HL-60 (cell line): ENCODE measurements around the gene SLC30A10.
"Not testable (repeated sequence)": the region's sequence is repeated elsewhere in the genome, so short reads cannot be mapped to it uniquely, and the experiment has no call there.

Source experiments
- DNase-seq, 2 experiments: peaks; one replicate each; pipeline ENCODE4 v3.0.0-alpha.2; 2010 to 2020; ENCODE audit warnings: low read depth in 1 of 2, low spot score in 1 of 2
- H3K27ac ChIP-seq: fragments of 250-450 bp; sonication (Bioruptor Pico); replicated peaks from 2 replicates; pipeline ENCODE4 v1.5.1; 2020; ENCODE audit warnings: mild to moderate bottlenecking, moderate library complexity
- H3K27me3 ChIP-seq: fragments of 250-450 bp; sonication (Bioruptor Pico); 2 replicates; pipeline ENCODE4 v1.5.1; 2021; ENCODE audit warnings: mild to moderate bottlenecking, moderate library complexity; ENCODE audit not compliant: insufficient read depth, poor library complexity, severe bottlenecking
- H3K4me3 ChIP-seq: replicated peaks from 2 replicates; pipeline ENCODE4 v1.5.1; 2011; ENCODE audit warnings: mild to moderate bottlenecking, control low read depth, low read length; ENCODE audit not compliant: insufficient read depth
- CTCF ChIP-seq: IDR thresholded peaks from one replicate; pipeline ENCODE4 v1.5.1; 2011; ENCODE audit warnings: low read length, control low read depth, inconsistent platforms; ENCODE audit not compliant: insufficient read depth
- GABPA ChIP-seq: IDR thresholded peaks from 2 replicates; pipeline ENCODE4 v1.6.1; 2012; ENCODE audit warnings: low read depth
- POLR2AphosphoS5 ChIP-seq: IDR thresholded peaks from 2 replicates; pipeline ENCODE4 v1.6.1; 2012; ENCODE audit warnings: low read depth
- REST ChIP-seq: IDR thresholded peaks from 2 replicates; pipeline ENCODE4 v1.6.1; 2012; ENCODE audit warnings: low read depth; ENCODE audit not compliant: insufficient replicate concordance
- SPI1 ChIP-seq: IDR thresholded peaks from 2 replicates; pipeline ENCODE4 v1.6.1; 2012; ENCODE audit warnings: low read depth, mild to moderate bottlenecking, borderline replicate concordance

Gene SLC30A10

DNA sequence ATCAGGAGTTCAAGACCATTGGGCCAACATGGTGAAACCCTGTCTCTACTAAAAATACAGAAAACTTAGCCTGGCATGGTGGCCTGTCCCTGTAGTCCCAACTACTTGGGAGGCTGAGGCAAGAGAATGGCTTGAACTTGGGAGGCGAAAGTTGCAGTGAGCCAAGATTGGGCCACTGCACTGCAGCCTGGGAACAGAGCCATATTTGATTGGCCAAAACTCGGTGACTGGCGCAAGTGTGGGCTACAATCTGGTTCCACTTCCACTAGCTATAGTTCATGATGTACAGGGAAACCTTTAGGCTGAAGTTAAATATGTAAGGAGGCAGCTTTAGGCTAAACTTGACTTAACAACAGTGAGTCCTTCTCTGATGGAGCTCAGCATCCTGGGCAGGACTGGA lies 20.2 kb downstream of the SLC30A10 start:
- TF ChIP-seq POLR2AphosphoS5 = no peak
- TF ChIP-seq CTCF = no peak
- TF ChIP-seq REST = no peak
- no peak for TF ChIP-seq SPI1
- TF ChIP-seq GABPA = no peak
- Histone ChIP-seq H3K27me3 (no peaks in the 10 kb centered on the region), H3K4me3 (no peak overlapping the region), H3K27ac (no peak overlapping the region)
- DNase-seq = no peak

- Histone ChIP-seq H3K27me3 (no peaks in the 10 kb centered on the region), H3K4me3 (no peak overlapping the region), H3K27ac (peak overlapping the region; percentile 31)
- no peak for DNase-seq
- TF ChIP-seq POLR2AphosphoS5 = no peak
- TF ChIP-seq REST = no peak
- no peak for TF ChIP-seq GABPA
- no peak for TF ChIP-seq SPI1
- no peak for TF ChIP-seq CTCF
Measured at GRCh38 chr1:219907772-219908070, 20.6 kb downstream of the SLC30A10 start.

DNA sequence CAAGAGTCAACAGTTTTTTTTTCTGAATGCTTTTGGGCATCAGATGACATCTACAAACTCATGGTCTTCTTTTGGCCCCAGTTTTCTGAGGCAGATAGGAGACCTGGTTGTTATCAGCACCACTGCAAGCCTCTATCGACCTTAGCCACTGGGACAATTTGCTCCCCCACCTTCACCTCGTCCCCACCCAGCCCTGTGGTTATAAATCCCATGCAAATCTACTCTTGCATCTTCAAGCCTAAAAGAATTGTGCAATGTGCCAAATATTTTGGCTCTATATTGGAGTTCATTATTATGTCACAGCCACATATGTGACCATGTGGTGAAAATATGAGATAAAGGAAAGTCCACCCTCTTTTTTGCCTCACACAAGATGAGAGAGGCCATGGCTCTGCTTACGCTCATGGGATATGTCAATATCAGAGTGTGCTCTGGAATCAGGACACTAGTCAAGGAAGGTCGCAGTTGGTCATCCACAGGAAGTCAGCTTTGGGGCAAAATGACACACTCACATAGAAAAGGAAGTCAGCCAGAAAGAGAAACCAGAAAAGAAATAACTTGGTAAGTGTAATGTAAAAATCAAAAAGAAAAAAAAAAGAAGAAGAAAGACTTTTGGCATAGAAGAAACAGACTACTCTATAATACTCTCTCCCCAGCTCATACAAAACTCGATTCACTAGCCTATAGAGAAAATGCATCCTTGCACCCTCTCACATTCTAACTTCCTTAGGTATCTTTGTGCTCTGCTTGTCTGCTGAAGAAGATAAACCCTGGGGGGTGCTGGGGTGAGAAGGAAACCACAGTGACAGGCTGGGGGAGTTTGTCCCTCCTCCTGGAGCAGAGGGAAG lies 21.2 kb downstream of the SLC30A10 start:
- peak; percentile 21 to 78 for DNase-seq
- Histone ChIP-seq H3K27me3 (no peaks in the 10 kb centered on the region), H3K27ac (peak overlapping the region; percentile 31), H3K4me3 (no peak overlapping the region)
- no peak for TF ChIP-seq REST
- no peak for TF ChIP-seq CTCF
- no peak for TF ChIP-seq POLR2AphosphoS5
- TF ChIP-seq SPI1 = peak; percentile 54; the same call in 1 of the 2 replicates
- TF ChIP-seq GABPA = peak; percentile 18; the same call in 1 of the 2 replicates

DNA sequence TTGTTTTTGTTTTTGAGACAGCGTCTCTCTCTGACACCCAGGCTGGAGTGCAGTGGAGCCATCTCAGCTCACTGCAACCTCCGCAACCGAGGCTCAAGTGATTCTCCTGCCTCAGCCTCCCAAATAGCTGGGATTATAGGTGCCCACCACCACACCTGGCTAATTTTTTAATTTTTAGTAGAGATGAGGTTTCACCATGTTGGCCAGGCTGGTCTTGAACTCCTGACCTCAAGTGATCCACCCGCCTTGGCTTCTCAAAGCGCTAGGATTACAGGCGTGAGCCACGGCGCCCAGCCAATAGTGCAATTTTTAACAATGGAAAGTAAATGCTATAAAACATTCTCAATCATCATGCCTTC lies 21.8 kb downstream of the SLC30A10 start:
- not testable (repeated sequence) for H3K27ac ChIP-seq, DNase-seq, H3K4me3 ChIP-seq, H3K27me3 ChIP-seq
